PC-3 (cell line): ENCODE measurements around the gene SAFB2. TPM values are rescaled to one million over a fixed set of nuclear protein-coding genes. Genes with fewer than 3 reads are reported as not detected.

Experiments
- ATAC-seq: fragments of 200-7000 bp; cut with Tn5 transposase; 2 replicates; pipeline ENCODE4 v1.9.1; 2020; ENCODE audit warnings: mild to moderate bottlenecking, moderate library complexity
- BruUV-seq: library from RNA; stranded (reverse); fragments of 400-500 nt; replicated peaks from 2 replicates; lab custom pipeline; 2021; lab: Mats Ljungman, UMichigan
- CTCF ChIA-PET: fragments of 300-600 bp; sonication (Branson Sonifier 250); formaldehyde crosslinking; loops from one replicate; lab custom pipeline; 2022; ENCODE audit warnings: antibody characterized with exemption; lab: Charles Lee
- POLR2A ChIA-PET: fragments of 300-600 bp; sonication (Branson Sonifier 250); formaldehyde crosslinking; loops from one replicate; lab custom pipeline; 2022; ENCODE audit warnings: antibody characterized with exemption; ENCODE audit not compliant: unreplicated experiment; lab: Charles Lee
- DNase-seq: peaks from one replicate; pipeline ENCODE4 v3.0.0-alpha.2; 2015
- H2AFZ ChIP-seq: fragments of 300-600 bp; sonication (generic); 2 replicates; pipeline ENCODE4 v1.6.0; 2016; ENCODE audit warnings: antibody characterized with exemption, low read length
- H3F3A ChIP-seq: fragments of 300-600 bp; sonication (generic); one replicate; pipeline ENCODE4 v1.6.0; 2017; ENCODE audit warnings: antibody characterized with exemption, low read length, control low read depth, mild to moderate bottlenecking; ENCODE audit not compliant: unreplicated experiment
- H3K27ac ChIP-seq: fragments of 300-600 bp; sonication (generic); 2 replicates; pipeline ENCODE4 v1.5.1; 2016; ENCODE audit warnings: mild to moderate bottlenecking, low read length
- H3K27me3 ChIP-seq: fragments of 300-600 bp; sonication (generic); 2 replicates; pipeline ENCODE4 v1.6.1; 2016; ENCODE audit warnings: low read length, mixed read lengths
- H3K36me3 ChIP-seq: fragments of 300-600 bp; sonication (generic); 2 replicates; pipeline ENCODE4 v1.6.1; 2016; ENCODE audit warnings: low read depth, mixed run types, low read length, mixed read lengths
- H3K4me1 ChIP-seq: fragments of 300-600 bp; sonication (generic); 2 replicates; pipeline ENCODE4 v1.5.1; 2016; ENCODE audit warnings: low read length; ENCODE audit not compliant: insufficient read depth
- H3K4me2 ChIP-seq: fragments of 300-600 bp; sonication (generic); 2 replicates; pipeline ENCODE4 v1.6.0; 2016; ENCODE audit warnings: low read length
- H3K4me3 ChIP-seq: fragments of 300-600 bp; sonication (generic); 2 replicates; pipeline ENCODE4 v1.5.1; 2016; ENCODE audit warnings: mild to moderate bottlenecking, low read length, mixed read lengths
- H3K79me2 ChIP-seq: fragments of 300-600 bp; sonication (generic); 2 replicates; pipeline ENCODE4 v1.6.1; 2017; ENCODE audit warnings: low read length, mixed read lengths
- H3K9ac ChIP-seq: fragments of 300-600 bp; sonication (generic); 2 replicates; pipeline ENCODE4 v1.6.0; 2016; ENCODE audit warnings: mild to moderate bottlenecking, low read length
- H3K9me2 ChIP-seq: fragments of 300-600 bp; sonication (generic); replicated peaks from 2 replicates; pipeline ENCODE4 v1.6.1; 2016; ENCODE audit warnings: mixed run types, low read length, mixed read lengths
- H3K9me3 ChIP-seq: fragments of 300-600 bp; sonication (generic); 2 replicates; pipeline ENCODE4 v1.6.1; 2016; ENCODE audit warnings: low read length, mixed read lengths
- H4K20me1 ChIP-seq: fragments of 300-600 bp; sonication (generic); 2 replicates; pipeline ENCODE4 v1.6.1; 2016; ENCODE audit warnings: low read length, mixed read lengths
- EZH2 ChIP-seq: fragments of 300-600 bp; sonication (generic); IDR thresholded peaks from one replicate; pipeline ENCODE4 v1.6.1; 2017; ENCODE audit warnings: antibody characterized with exemption, mild to moderate bottlenecking, low read length; ENCODE audit not compliant: unreplicated experiment
- EZH2phosphoT487 ChIP-seq: fragments of 300-600 bp; sonication (generic); IDR thresholded peaks from 2 replicates; pipeline ENCODE4 v1.6.1; 2018; ENCODE audit warnings: mild to moderate bottlenecking, antibody characterized with exemption, low read length, borderline replicate concordance
- intact Hi-C: fragments of 100-400 bp; cut with micrococcal nuclease; formaldehyde crosslinking; loops from 2 replicates; pipeline ENCODE4 v1.9.0; 2023
- total RNA-seq: library from RNA; depleted of rRNA; stranded (reverse); fragments of >200 nt; gene quantifications from 2 replicates; pipeline ENCODE4 v1.2.3, GENCODE V29; 2014
- TF ChIP-seq, protein P1 (sequence below): fragments of 300-600 bp; sonication (generic); conservative IDR thresholded peaks from 2 replicates; pipeline ENCODE4 v1.5.1; 2017; ENCODE audit warnings: antibody characterized with exemption, low read depth, mild to moderate bottlenecking, low read length

The SAFB2 gene
- total RNA-seq, 1 experiment from 2014 or later, result 77.5 TPM

- DNase-seq (no peak), ATAC-seq (no peak)
- H2AFZ ChIP-seq, result no peak overlapping the region
- H3K36me3 ChIP-seq, result peaks cover 80% of the 10 kb centered on the region
- no peaks in the 10 kb centered on the region for H3K9me3 ChIP-seq
- H3K4me2 ChIP-seq, result no peak overlapping the region
- no TSS peak for BruUV-seq
- no peaks in the 10 kb centered on the region for H3K27me3 ChIP-seq
- H3K79me2 ChIP-seq, result peaks cover 55% of the 10 kb centered on the region
- H3K4me3 ChIP-seq, result no peak overlapping the region
- intact Hi-C loops, result no loop called here
- H3K9me2 ChIP-seq, result no peaks in the 10 kb centered on the region
- H3K27ac ChIP-seq, result no peak overlapping the region
- peaks cover 16% of the 10 kb centered on the region for H3K4me1 ChIP-seq
- H4K20me1 ChIP-seq, result peaks cover 32% of the 10 kb centered on the region
- POLR2A ChIA-PET, result no interaction called here
- H3F3A ChIP-seq, result no peaks in the 10 kb centered on the region
- CTCF ChIA-PET, result no interaction called here
- no peak overlapping the region for H3K9ac ChIP-seq
- no peak for TF ChIP-seq EZH2phosphoT487
- TF ChIP-seq, protein P1, sequence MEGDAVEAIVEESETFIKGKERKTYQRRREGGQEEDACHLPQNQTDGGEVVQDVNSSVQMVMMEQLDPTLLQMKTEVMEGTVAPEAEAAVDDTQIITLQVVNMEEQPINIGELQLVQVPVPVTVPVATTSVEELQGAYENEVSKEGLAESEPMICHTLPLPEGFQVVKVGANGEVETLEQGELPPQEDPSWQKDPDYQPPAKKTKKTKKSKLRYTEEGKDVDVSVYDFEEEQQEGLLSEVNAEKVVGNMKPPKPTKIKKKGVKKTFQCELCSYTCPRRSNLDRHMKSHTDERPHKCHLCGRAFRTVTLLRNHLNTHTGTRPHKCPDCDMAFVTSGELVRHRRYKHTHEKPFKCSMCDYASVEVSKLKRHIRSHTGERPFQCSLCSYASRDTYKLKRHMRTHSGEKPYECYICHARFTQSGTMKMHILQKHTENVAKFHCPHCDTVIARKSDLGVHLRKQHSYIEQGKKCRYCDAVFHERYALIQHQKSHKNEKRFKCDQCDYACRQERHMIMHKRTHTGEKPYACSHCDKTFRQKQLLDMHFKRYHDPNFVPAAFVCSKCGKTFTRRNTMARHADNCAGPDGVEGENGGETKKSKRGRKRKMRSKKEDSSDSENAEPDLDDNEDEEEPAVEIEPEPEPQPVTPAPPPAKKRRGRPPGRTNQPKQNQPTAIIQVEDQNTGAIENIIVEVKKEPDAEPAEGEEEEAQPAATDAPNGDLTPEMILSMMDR, result no peak
Measured at GRCh38 chr19:5603626-5604025, 18.9 kb downstream of the SAFB2 start.

DNA sequence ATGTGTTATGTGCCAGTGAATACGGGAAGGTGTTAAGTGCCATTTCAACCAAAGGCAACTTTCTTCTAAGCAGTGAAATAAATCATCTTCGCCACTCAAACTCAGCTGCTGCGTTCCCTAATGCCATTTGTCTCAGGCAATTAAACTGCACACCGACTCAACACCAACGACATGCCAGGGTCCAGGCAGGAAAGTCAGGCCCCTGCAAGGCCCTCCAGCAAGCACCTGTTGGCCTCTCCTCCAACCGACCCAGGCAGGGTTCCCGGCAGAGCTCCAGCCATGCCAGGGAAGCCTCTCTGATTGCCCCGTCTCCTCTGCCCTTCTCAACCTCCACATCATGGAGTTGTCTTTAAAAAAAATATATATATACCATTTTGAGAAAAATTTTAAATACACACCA, 21.8 kb downstream of the SAFB2 start:
- TF ChIP-seq EZH2phosphoT487, result no peak
- Histone ChIP-seq H3K4me2 (no peak overlapping the region), H3K27ac (no peak overlapping the region), H3K36me3 (peaks cover 90% of the 10 kb centered on the region), H3K79me2 (peaks cover 29% of the 10 kb centered on the region), H2AFZ (no peak overlapping the region), H3K4me1 (no peaks in the 10 kb centered on the region), H3K9ac (no peak overlapping the region), H4K20me1 (peaks cover 20% of the 10 kb centered on the region), H3F3A (no peaks in the 10 kb centered on the region), H3K9me2 (no peaks in the 10 kb centered on the region), H3K4me3 (no peak overlapping the region), H3K27me3 (no peaks in the 10 kb centered on the region), H3K9me3 (no peaks in the 10 kb centered on the region)
- POLR2A ChIA-PET, result no interaction called here
- intact Hi-C loops, result no loop called here
- CTCF ChIA-PET, result no interaction called here
- ATAC-seq, result no peak
- no TSS peak for BruUV-seq
- no peak for DNase-seq

- ChIA-PET CTCF (no interaction called here), POLR2A (no interaction called here)
- H3K4me2 ChIP-seq, result no peak overlapping the region
- no peak overlapping the region for H3K4me3 ChIP-seq
- H3K27me3 ChIP-seq, result no peaks in the 10 kb centered on the region
- ATAC-seq, result no peak; the same call in 1 of the 2 replicates
- peaks cover 96% of the 10 kb centered on the region for H3K36me3 ChIP-seq
- no peaks in the 10 kb centered on the region for H3K9me3 ChIP-seq
- H2AFZ ChIP-seq, result no peak overlapping the region
- no TSS peak for BruUV-seq
- DNase-seq, result no peak
- no peak overlapping the region for H3K9ac ChIP-seq
- intact Hi-C loops, result no loop called here
- no peaks in the 10 kb centered on the region for H3F3A ChIP-seq
- H3K9me2 ChIP-seq, result no peaks in the 10 kb centered on the region
- no peak overlapping the region for H3K27ac ChIP-seq
- TF ChIP-seq EZH2phosphoT487, result no peak
- TF ChIP-seq, protein P1, result no peak
- no peak for TF ChIP-seq EZH2
- H3K4me1 ChIP-seq, result no peaks in the 10 kb centered on the region
- peaks cover 16% of the 10 kb centered on the region for H4K20me1 ChIP-seq
- no peaks in the 10 kb centered on the region for H3K79me2 ChIP-seq
Measured at GRCh38 chr19:5595745-5596144, 26.8 kb downstream of the SAFB2 start.
